Measurements from ENCODE around the gene ZSCAN25. TPM values are rescaled to one million over a fixed set of nuclear protein-coding genes. Genes with fewer than 3 reads are reported as not detected.

ZSCAN25 gene
- total RNA-seq, 1 donor from 2014 or later = 23.8 TPM

GRCh38 chr7:99606531-99606930 lies 10.2 kb upstream of the ZSCAN25 start:
- no peaks in the 10 kb centered on the region for H3K9me3 Mint-ChIP-seq (ENCODE audit: unreplicated experiment)
- no peak for TF ChIP-seq CTCF (IDR thresholded peaks at IDR 0.05; ENCODE audit: unreplicated experiment)
- no peak overlapping the region for H3K4me3 Mint-ChIP-seq (ENCODE audit: unreplicated experiment)
- H3K4me1 Mint-ChIP-seq (ENCODE audit: unreplicated experiment) = no peaks in the 10 kb centered on the region
- no peak for DNase-seq (ENCODE audit: low spot score)
- no peak overlapping the region for H3K27ac Mint-ChIP-seq (ENCODE audit: unreplicated experiment)
- no peaks in the 10 kb centered on the region for H3K36me3 Mint-ChIP-seq (ENCODE audit: low read depth, unreplicated experiment)
- H3K27me3 Mint-ChIP-seq (ENCODE audit: unreplicated experiment) = peaks cover 4% of the 10 kb centered on the region

GRCh38 chr7:99607548-99607947 lies 9.2 kb upstream of the ZSCAN25 start:
- H3K36me3 Mint-ChIP-seq (ENCODE audit: low read depth, unreplicated experiment) = no peaks in the 10 kb centered on the region
- no peak overlapping the region for H3K27ac Mint-ChIP-seq (ENCODE audit: unreplicated experiment)
- no peak for TF ChIP-seq CTCF (IDR thresholded peaks at IDR 0.05; ENCODE audit: unreplicated experiment)
- H3K4me1 Mint-ChIP-seq (ENCODE audit: unreplicated experiment) = no peaks in the 10 kb centered on the region
- DNase-seq (ENCODE audit: low spot score) = no peak
- H3K4me3 Mint-ChIP-seq (ENCODE audit: unreplicated experiment) = no peak overlapping the region
- H3K9me3 Mint-ChIP-seq (ENCODE audit: unreplicated experiment) = no peaks in the 10 kb centered on the region
- H3K27me3 Mint-ChIP-seq (ENCODE audit: unreplicated experiment) = peaks cover 4% of the 10 kb centered on the region

- DNase-seq (ENCODE audit: low spot score) = no peak
- no peak for TF ChIP-seq CTCF (IDR thresholded peaks at IDR 0.05; ENCODE audit: unreplicated experiment)
- Mint-ChIP-seq H3K4me1 (ENCODE audit: unreplicated experiment) (peaks cover 12% of the 10 kb centered on the region), H3K27ac (ENCODE audit: unreplicated experiment) (no peak overlapping the region), H3K4me3 (ENCODE audit: unreplicated experiment) (peak overlapping the region; percentile 24), H3K9me3 (ENCODE audit: unreplicated experiment) (no peaks in the 10 kb centered on the region), H3K27me3 (ENCODE audit: unreplicated experiment) (peaks cover 12% of the 10 kb centered on the region), H3K36me3 (ENCODE audit: low read depth, unreplicated experiment) (peaks cover 15% of the 10 kb centered on the region)
Observed at GRCh38 chr7:99614495-99614894, 2.3 kb upstream of the ZSCAN25 start.

- no peaks in the 10 kb centered on the region for H3K9me3 Mint-ChIP-seq (ENCODE audit: unreplicated experiment)
- H3K27me3 Mint-ChIP-seq (ENCODE audit: unreplicated experiment) = peaks cover 7% of the 10 kb centered on the region
- peaks cover 25% of the 10 kb centered on the region for H3K36me3 Mint-ChIP-seq (ENCODE audit: low read depth, unreplicated experiment)
- H3K4me3 Mint-ChIP-seq (ENCODE audit: unreplicated experiment) = peak overlapping the region; percentile 95
- peaks cover 22% of the 10 kb centered on the region for H3K4me1 Mint-ChIP-seq (ENCODE audit: unreplicated experiment)
- no peak for TF ChIP-seq CTCF (IDR thresholded peaks at IDR 0.05; ENCODE audit: unreplicated experiment)
- no peak overlapping the region for H3K27ac Mint-ChIP-seq (ENCODE audit: unreplicated experiment)
- DNase-seq (ENCODE audit: low spot score) = no peak
Observed at GRCh38 chr7:99615989-99616358, 772 bp upstream of the ZSCAN25 start.

GRCh38 chr7:99617192-99617781 lies 541 bp downstream of the ZSCAN25 start:
- Mint-ChIP-seq H3K36me3 (ENCODE audit: low read depth, unreplicated experiment) (peaks cover 34% of the 10 kb centered on the region), H3K9me3 (ENCODE audit: unreplicated experiment) (no peaks in the 10 kb centered on the region), H3K27ac (ENCODE audit: unreplicated experiment) (peak overlapping the region; percentile 89), H3K27me3 (ENCODE audit: unreplicated experiment) (peaks cover 7% of the 10 kb centered on the region), H3K4me1 (ENCODE audit: unreplicated experiment) (peaks cover 30% of the 10 kb centered on the region), H3K4me3 (ENCODE audit: unreplicated experiment) (peak overlapping the region; percentile 95)
- TF ChIP-seq CTCF (IDR thresholded peaks at IDR 0.05; ENCODE audit: unreplicated experiment) = no peak
- no peak for DNase-seq (ENCODE audit: low spot score)

All from endothelial cell (in vitro differentiated cells).